NCI-H1694 (cell line): Measurements from ENCODE around the gene CA5A.
"Not testable (repeated sequence)": the region's sequence is repeated elsewhere in the genome, so short reads cannot be mapped to it uniquely, and the experiment has no call there.

Experiments used
- DNase-seq: peaks from one replicate; lab custom pipeline; 2025; lab: John Stamatoyannopoulos, UW

CA5A gene

GRCh38 chr16:87936375-87937230 lies at the start of gene CA5A:
Gene CA5A (minus strand): TSS chr16:87936529. CDS start chr16:87936450, 79 bp downstream.
- no peak for DNase-seq

- not testable (repeated sequence) for DNase-seq
Observed at GRCh38 chr16:87985493-87985892, 49.2 kb upstream of the CA5A start.

DNA sequence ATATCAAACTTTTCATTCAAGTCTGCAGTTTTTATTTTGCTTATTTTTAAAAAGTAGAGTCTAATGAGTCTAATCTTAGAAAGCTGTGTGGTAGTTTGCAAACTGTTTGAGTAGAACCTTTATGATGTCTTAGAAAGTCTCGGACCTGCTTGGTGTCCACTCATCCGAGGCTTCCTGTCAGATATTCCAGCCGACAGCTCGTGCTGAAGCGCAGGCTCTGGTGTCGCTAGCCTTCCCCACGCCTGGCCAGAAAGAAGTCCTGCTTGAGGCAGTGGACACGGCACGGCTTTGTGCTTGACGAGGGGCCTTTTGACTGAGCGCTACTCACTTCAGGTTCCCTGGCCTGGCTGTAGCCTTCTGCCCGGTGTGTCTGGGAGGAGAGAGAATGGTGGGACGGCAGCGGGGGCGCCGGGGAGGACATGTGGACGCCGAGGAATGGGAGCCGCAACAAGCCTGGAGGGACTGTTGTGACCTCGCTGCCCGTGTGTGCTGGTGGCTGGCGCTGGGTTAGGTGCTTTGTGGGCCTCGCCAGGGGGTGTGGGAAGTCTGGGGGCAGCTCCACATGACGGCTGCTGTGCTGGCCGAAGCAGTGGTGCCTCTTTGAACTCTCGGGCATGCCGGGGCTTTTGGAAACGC lies 48.4 kb upstream of the CA5A start:
- DNase-seq, result no peak

DNA sequence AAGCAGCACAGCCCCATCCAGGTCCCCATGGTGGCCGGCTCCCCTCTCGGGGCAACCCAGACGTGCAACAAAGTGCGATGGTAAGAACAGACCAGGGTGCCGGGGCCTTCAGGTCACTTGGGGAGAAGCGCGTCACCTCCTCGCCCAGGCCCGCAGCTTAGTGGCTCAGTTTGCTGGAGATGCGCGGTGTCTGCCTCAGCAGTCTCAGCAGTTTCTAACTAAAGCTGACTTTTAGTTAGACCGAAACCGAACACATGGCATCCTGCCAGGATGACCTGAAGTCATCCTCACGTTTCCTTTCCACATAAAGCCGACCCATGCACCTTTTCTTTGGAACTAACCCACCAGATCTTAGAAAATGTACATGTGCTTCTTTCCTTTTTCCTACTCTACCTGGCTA lies 47.9 kb upstream of the CA5A start:
- not testable (repeated sequence) for DNase-seq

DNA sequence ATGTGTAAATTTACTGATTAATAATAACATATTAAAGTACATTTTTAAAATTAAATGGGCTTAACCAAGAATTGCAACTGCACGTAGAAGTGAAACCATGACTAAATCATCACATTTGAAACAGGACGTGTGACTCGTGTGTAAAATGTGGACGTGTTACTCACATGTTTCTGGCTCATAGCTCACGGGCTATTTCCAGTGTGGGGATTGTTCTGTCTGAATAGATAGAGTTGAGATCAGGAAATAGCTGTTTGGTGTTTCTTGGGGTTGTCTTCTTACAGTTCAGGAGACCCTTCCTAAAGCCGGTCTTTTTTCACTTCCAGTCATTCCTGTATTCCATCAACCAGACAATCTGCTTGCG lies 47.4 kb upstream of the CA5A start:
- DNase-seq, result not testable (repeated sequence)

DNA sequence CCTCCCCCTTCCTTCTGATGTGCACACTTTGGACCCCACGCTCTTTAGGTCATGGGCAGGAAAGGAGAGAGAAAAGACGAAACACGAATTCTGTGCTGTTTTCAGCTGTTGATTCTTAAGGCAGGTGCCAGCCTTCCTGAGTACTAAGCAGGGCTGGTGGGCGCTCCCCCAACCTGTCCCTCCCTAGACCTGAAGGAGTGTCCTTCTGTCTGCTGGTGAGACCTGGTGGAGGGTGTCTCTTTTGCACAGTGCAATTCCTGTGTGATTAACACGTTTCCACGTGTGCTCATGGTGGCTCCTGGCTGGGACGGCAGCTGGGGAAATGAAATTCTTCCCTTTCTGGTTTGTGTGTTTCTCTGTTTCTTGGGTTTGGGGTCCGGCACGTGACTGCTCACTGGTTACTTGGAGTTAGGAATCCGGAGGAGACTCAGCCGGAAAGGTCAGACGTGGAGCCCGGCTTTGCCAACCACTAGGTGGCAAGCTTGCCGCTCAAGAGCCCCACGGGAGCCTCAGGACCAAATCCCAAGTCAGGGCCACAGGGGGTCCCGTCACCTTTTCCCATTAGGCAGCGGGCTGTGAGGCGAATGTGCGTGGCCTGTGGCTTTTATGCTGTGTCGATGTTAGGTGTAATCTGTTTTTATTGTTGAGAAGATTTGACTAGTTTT lies 46.9 kb upstream of the CA5A start:
- DNase-seq, result not testable (repeated sequence)

GRCh38 chr16:87982581-87983041 lies 46.3 kb upstream of the CA5A start:
- no peak for DNase-seq

- DNase-seq, result not testable (repeated sequence)
Observed at GRCh38 chr16:87981376-87981775, 45.0 kb upstream of the CA5A start.

GRCh38 chr16:87979911-87980630 lies 43.7 kb upstream of the CA5A start:
- peak; percentile 19 for DNase-seq

GRCh38 chr16:87979352-87979751 lies 43.0 kb upstream of the CA5A start:
- no peak for DNase-seq

DNA sequence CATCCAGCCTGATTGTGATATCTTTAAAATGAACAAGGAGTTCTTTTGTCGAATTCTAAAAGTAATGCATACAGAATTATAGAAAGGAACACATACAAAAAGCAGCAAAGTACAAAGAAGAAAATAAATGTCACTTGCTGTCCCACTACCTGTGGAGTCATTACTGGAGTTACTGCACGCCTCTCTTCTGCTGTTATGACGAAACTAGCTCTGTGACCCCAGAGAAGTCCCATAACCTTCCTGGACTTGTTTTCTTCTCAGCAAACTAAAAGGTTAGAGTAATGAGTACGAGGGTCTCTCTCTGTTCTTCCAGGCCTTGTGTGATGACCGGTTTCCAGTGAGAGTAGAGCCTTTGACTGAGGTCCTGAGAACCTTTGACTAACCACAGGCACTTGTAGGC lies 41.8 kb upstream of the CA5A start:
- no peak for DNase-seq

GRCh38 chr16:87976665-87977064 lies 40.3 kb upstream of the CA5A start:
- DNase-seq, result no peak

DNA sequence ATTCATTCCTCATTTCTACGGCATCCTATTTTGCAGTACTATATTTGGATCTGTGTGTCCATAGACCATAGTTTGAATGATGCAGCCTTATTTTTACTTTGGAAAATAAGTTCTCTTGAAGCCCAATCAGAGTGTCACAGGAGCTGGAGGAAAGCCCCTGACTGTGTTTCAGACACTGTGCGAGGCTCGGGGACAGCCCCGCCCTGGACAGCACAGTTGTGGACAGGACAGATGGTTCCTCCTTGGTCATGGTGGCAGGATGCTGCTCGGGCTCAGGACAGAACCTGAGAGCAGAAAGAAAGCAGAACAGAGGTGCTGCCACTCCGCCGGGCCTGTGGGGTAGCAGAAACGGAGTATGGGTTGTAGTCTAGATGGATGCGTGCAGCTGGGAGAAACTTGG lies 37.8 kb upstream of the CA5A start:
- DNase-seq, result no peak

GRCh38 chr16:87973717-87974116 lies 37.4 kb upstream of the CA5A start:
- no peak for DNase-seq

DNA sequence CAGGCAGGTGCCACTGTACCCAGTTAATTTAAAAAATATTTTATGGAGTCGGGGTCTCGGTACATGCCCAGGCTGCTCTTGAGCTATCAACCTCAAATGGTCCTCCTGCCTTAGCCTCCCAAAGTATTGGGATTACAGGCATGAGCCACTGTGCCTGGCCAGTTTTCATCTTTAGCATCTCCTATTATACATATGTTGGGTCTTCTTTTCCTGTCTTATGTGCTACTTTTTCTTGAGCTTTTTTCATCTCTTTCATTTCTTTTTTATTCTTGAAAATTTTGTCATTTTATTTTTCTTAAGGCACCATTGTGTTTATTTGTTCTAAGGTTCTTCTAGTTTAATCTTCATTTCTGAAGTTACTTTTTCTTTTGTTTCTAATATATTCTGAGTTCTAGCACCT lies 35.6 kb upstream of the CA5A start:
- DNase-seq, result no peak

DNA sequence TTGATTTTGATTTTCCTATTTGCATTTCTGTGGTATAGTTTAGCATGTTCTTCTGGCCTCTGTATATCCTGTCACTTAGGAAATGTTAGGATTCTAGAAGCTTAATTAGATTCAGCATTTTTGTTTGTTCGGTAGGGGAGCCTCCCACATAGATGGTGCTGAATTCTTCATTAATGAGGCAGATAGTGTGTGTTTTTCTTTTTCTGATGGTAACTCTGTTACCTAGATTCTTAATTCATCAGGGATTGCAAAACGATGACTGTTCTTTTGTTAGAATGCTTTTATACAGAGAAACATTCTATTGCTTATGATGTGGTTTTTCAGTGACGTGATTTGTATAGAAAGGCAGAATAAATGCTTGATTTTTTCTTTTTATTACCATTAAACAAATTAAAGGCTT lies 33.9 kb upstream of the CA5A start:
- DNase-seq, result no peak

- no peak for DNase-seq
Observed at GRCh38 chr16:87968541-87968940, 32.2 kb upstream of the CA5A start.

- no peak for DNase-seq
Observed at GRCh38 chr16:87966685-87967185, 30.4 kb upstream of the CA5A start.

- DNase-seq, result no peak
Observed at GRCh38 chr16:87966064-87966645, 29.8 kb upstream of the CA5A start.

- DNase-seq, result no peak
Observed at GRCh38 chr16:87965417-87965816, 29.1 kb upstream of the CA5A start.

- no peak for DNase-seq
Observed at GRCh38 chr16:87964049-87964659, 27.8 kb upstream of the CA5A start.
